Cardiac septum (tissue), 1 donor: ENCODE data around the gene LARP4. TPM values are rescaled to one million over a fixed set of nuclear protein-coding genes. Genes with fewer than 3 reads are reported as not detected.
"Not testable (repeated sequence)": the region's sequence is repeated elsewhere in the genome, so short reads cannot be mapped to it uniquely, and the experiment has no call there.

ENCODE experiments used
- DNase-seq: peaks from one replicate; pipeline ENCODE4 v3.0.0-alpha.2; 2020; ENCODE audit warnings: low spot score
- intact Hi-C: fragments of 100-400 bp; cut with DNase I; formaldehyde crosslinking; loops from one replicate; pipeline ENCODE4 v1.14.0; 2022
- total RNA-seq: library from RNA; stranded (reverse); fragmentation: NEBNext Ultra II Directional; extraction: Animal tissue kit (Norgen Biotek cat#: 25700); gene quantifications from one replicate; pipeline ENCODE4 v1.2.1, GENCODE V29; 2021
- donor health status: DM: no; HTN: no; CAD: no.

Gene LARP4
- total RNA-seq, 1 donor from 2014 or later: 61.9 TPM

GRCh38 chr12:50453872-50454271 is 53.2 kb downstream of the LARP4 start:
- intact Hi-C loops: no loop called here
- no peak for DNase-seq

GRCh38 chr12:50458606-50459005 is 57.9 kb downstream of the LARP4 start:
- no peak for DNase-seq

GRCh38 chr12:50467439-50467838 is 66.8 kb downstream of the LARP4 start:
- intact Hi-C loops: no loop called here
- no peak for DNase-seq

More at GRCh38 chr12:50458606-50459005, 57.9 kb downstream of the LARP4 start:
- intact Hi-C loops: no loop called here

GRCh38 chr12:50477241-50477832 is 76.7 kb downstream of the LARP4 start:
- intact Hi-C loops: no loop called here
- no peak for DNase-seq

- DNase-seq: no peak
- intact Hi-C loops: no loop called here
Observed at GRCh38 chr12:50482571-50482970, 81.9 kb downstream of the LARP4 start.

GRCh38 chr12:50483488-50483887 is 82.8 kb downstream of the LARP4 start:
- intact Hi-C loops: no loop called here
- DNase-seq: no peak

GRCh38 chr12:50488801-50489200 is 88.1 kb downstream of the LARP4 start:
- intact Hi-C loops: no loop called here
- DNase-seq: no peak

- DNase-seq, intact Hi-C loops: not testable (repeated sequence)
Observed at GRCh38 chr12:50498119-50498518, 97.4 kb downstream of the LARP4 start.

- DNase-seq: peak; percentile 97
- intact Hi-C loops: loop anchor here (1.0 to 10.0 kb wide), 2 partner anchors 133 to 230 kb away; no protein-coding TSS in a partner anchor
Observed at GRCh38 chr12:50504798-50505674, 104.4 kb downstream of the LARP4 start, which contains the start of gene DIP2B. Gene DIP2B (plus strand): TSS chr12:50504985. CDS start chr12:50505141, 156 bp downstream.

GRCh38 chr12:50505675-50506530 is 105.2 kb downstream of the LARP4 start:
- intact Hi-C loops: loop anchor here (10.0 kb wide), 1 partner anchor 229 kb away; no protein-coding TSS in a partner anchor
- no peak for DNase-seq

GRCh38 chr12:50506753-50507473 is 106.2 kb downstream of the LARP4 start:
- no peak for DNase-seq
- intact Hi-C loops: loop anchor here (10.0 kb wide), 1 partner anchor 228 kb away; no protein-coding TSS in a partner anchor

- intact Hi-C loops: loop anchor here (10.0 kb wide), 1 partner anchor 227 kb away; no protein-coding TSS in a partner anchor
- no peak for DNase-seq
Observed at GRCh38 chr12:50507474-50507838, 106.8 kb downstream of the LARP4 start.

- no peak for DNase-seq
Observed at GRCh38 chr12:50507930-50508329, 107.2 kb downstream of the LARP4 start.

GRCh38 chr12:50508414-50508813 is 107.7 kb downstream of the LARP4 start:
- DNase-seq: no peak
- intact Hi-C loops: loop anchor here (10.0 kb wide), 1 partner anchor 226 kb away; no protein-coding TSS in a partner anchor

More at GRCh38 chr12:50507930-50508329, 107.2 kb downstream of the LARP4 start:
- intact Hi-C loops: loop anchor here (10.0 kb wide), 1 partner anchor 227 kb away; no protein-coding TSS in a partner anchor

GRCh38 chr12:50508970-50509663 is 108.4 kb downstream of the LARP4 start:
- DNase-seq: no peak
- intact Hi-C loops: loop anchor here (10.0 kb wide), 1 partner anchor 226 kb away; no protein-coding TSS in a partner anchor

- intact Hi-C loops: no loop called here
- DNase-seq: no peak
Observed at GRCh38 chr12:50514526-50515276, 114.0 kb downstream of the LARP4 start.

- no peak for DNase-seq
- intact Hi-C loops: no loop called here
Observed at GRCh38 chr12:50515587-50515986, 114.9 kb downstream of the LARP4 start.
